HG02943 (cell line): Measurements from ENCODE around the gene NEURL3.
"Not testable (repeated sequence)": the region's sequence is repeated elsewhere in the genome, so short reads cannot be mapped to it uniquely, and the experiment has no call there.

Experiments
- ATAC-seq: cut with Tn5 transposase; IDR thresholded peaks from one replicate; pipeline ENCODE4 v1.9.1; 2021; ENCODE audit warnings: mild to moderate bottlenecking, low read depth, moderate library complexity; ENCODE audit not compliant: unreplicated experiment

The NEURL3 gene, protein sequence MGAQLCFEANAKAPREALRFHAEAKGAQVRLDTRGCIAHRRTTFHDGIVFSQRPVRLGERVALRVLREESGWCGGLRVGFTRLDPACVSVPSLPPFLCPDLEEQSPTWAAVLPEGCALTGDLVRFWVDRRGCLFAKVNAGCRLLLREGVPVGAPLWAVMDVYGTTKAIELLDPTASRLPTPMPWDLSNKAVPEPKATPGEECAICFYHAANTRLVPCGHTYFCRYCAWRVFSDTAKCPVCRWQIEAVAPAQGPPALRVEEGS

DNA sequence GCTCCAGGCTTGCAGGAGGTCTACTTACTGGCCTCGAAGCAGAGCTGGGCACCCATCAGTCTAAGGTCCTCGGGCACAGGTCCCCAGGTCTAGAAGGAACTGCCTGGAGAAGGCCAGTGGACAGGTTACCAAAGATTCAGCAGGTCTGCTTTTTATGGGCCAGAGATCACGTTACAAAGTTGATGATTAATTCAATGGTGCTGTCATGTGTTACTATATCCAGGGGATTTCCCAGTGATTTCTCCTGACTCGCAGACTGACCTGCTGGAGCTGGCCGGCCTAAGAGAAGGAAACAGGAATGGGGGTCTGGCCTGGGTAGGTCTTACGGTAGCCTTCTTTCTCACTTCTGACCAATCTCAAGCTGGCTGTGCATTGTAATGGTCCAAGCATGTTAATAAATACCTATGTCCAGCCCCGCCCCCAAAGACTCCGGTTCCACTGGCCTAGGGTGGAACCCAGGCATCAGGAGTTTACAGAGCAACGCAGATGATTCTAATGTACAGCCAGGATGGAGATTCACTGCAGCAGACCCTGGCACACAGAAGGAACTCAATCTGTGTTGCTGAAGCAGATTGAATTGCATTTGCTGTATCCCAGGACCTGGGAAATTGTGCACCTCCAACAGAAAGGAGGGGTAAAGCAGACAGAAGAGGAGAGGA, at the start of gene NEURL3:
NEURL3 (minus strand) TSS at position 127 of the 659 bp plus-strand sequence; CDS start at position 56, 71 bp downstream.
- ATAC-seq, result no peak

DNA sequence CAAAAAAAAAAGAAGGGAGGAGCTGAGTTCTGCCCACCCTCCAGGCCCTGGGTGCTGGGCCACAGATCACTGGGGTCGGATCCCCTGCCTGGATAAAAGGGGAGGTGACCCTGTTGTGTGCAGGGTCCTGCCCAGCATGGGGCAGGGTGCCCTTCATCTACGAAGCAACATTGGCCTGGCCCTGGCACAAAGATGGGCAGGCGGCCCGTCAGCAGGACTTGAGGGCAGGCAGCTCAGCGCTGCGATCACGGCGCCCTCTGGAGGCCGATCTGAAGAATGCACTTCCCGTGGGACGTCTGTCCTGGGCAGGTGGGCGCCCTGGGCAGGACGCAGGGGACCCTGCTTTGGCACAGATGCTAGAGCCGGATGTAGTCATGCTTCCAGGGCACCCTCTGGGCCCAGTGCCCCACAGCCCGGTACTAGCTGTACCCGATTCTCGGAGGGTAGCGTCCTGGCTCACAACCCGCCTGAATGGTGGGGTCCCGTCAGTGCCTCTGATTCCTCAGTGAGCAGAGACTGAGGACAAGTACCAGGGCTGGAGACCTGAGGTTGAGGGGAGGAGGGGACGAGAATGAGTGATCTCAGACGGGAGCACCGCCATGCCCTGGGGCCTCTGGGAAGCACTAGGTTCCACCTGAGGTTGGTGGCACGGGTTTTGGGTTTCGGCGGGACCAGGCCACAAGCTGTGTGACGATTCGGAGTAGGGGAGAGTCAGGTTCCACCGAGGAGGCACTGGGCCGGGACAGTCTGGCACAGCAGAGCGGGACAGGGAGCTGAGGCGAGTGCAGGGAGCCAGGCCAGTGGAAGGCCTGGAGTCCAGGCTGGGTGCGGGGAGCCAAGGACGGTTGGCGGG, 49.4 kb upstream of the NEURL3 start:
- ATAC-seq, result no peak

DNA sequence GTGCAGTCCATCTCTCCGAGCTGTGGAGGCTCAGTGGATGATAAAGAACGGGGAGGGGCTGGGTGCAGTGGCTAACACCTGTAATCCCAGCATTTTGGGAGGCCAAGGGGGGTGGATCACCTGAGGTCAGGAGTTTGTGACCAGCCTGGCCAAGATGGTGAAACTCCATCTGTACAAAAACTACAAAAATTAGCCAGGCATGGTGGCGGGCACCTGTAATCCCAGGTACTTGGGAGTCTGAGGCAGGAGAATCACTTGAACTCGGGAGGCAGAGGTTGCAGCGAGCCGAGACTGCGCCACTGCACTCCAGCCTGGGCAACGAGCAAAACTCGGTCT, 48.8 kb upstream of the NEURL3 start:
- ATAC-seq, result not testable (repeated sequence)

DNA sequence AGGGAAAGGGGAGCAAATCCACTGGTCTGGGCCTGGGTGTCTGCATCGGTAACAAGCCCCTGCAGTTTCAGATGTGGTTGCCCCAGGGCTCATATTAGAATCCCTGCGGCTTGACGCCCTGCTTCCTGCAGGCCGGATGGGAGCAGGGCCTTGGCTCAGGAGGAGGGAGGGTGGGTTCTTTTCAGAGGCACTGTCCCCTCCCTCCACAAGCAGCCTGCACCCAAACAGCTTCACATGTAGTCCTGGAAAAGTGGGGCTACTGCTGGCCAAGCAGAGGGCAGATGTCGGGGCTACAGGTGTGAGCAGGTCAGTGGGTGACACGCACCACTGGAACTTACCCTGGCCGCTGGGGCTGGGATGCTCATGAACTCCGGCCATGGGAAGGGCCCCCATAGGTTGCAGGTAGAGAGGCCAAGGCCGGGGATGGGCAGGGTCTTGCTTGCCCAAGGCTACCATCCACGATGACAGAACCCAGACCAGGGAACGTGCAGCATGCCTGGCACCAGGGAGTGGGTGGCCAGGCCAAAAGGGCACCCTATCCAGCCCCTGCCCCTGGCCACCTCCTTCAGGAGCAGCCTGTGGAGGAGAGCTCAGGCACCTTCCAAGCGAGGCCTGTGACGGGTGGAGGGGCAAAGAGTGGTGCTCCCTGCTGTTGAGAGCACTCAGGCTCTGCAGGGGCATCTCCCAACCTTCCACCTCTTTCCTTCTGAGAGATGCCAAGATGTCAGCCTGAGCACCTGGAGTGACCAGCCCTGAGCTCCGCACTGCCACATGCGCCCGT, 48.2 kb upstream of the NEURL3 start:
- no peak for ATAC-seq

DNA sequence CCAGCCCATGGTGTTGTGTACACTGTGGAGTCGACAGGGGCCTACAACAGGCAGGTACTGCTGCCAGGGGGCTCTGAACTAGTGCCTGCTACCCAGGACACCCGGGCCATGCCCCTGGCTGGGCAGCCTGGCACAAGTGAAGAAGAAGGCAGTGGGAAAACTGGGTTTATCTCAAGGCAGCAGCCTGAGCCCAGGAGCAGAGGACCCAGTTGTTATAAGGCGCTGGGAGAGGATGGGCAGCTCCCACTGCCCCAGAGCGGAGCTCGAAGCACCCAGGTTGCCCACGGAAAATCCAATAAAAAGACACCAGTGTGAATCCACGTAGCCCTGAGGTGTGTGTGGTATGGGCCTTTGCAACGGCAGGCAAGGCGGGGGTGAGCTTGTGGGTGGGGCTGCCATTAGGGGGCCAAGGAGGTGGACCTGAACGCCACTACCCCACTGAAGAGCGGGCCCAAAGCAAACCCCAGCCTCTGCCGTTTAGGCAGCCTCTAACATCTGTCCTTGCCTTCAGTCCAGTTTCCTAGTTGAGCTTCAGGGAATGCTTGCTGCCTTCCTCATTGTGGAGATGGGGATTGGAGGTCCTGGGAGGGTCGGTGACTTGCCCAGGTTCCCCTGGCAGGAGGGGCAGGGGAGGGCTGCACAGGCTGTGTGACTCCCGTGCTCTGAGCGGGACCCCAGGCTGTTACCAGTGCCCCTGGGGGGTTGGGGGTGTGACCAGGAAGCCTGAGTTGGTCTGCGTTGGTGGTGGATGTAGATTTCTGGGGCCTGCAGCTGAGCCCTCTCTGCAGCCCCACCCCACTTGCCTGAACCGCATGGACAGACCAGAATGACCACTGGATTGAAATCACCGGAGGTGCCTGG, 47.4 kb upstream of the NEURL3 start:
- no peak for ATAC-seq

DNA sequence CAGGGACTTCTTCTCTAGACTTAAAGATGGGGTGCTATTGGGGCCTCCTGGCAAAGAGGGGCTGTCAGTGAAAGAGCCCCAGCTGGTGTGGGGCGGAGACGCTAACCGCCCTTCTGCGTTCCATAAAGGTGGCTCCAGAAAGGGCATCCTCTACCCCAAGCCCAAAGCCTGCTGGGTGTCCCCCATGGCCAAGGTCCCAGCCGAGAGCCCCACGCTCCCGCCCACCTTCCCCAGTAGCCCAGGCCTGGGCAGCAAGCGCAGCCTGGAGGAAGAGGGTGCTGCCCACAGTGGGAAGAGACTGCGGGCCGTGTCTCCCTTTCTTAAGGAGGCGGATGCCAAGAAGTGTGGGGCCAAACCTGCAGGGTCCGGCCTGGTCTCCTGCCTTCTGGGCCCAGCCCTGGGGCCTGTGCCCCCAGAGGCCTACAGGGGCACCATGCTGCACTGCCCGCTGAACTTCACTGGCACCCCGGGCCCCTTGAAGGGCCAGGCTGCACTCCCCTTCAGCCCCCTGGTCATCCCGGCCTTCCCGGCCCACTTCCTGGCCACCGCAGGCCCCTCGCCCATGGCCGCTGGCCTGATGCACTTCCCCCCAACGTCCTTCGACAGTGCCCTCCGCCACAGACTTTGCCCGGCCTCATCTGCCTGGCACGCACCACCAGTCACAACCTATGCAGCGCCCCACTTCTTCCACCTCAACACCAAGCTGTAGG, 46.6 kb upstream of the NEURL3 start:
- no peak for ATAC-seq

DNA sequence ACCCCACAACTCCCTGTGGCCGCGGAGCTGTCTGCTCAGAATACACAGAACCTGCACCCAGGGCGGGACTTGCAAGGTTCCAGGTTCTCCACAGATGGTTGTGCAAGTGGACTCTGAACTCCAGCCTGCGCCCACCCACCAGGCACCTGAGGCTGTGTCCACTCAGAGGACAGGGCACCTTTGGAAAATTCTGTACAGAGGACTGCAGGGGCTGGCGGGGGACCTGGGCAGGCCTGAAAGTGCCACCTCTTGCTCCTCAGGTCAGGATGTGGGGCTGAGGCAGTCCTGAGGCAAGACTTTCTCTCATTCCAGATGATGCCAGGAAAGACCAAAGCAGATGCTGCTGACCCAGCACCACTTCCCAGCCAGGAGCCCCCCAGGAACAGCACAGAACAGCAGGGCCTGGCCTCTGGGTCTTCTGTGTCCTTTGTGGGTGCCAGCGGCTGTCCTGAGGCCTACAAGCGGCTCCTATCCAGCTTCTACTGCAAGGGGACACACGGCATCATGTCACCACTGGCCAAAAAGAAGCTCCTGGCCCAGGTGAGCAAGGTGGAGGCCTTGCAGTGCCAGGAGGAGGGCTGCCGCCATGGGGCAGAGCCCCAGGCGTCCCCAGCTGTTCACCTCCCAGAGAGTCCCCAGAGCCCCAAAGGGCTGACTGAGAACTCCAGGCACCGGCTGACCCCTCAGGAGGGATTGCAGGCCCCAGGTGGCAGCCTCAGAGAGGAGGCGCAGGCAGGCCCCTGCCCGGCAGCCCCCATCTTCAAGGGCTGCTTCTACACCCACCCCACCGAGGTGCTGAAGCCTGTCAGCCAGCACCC, 45.8 kb upstream of the NEURL3 start:
- ATAC-seq, result no peak

DNA sequence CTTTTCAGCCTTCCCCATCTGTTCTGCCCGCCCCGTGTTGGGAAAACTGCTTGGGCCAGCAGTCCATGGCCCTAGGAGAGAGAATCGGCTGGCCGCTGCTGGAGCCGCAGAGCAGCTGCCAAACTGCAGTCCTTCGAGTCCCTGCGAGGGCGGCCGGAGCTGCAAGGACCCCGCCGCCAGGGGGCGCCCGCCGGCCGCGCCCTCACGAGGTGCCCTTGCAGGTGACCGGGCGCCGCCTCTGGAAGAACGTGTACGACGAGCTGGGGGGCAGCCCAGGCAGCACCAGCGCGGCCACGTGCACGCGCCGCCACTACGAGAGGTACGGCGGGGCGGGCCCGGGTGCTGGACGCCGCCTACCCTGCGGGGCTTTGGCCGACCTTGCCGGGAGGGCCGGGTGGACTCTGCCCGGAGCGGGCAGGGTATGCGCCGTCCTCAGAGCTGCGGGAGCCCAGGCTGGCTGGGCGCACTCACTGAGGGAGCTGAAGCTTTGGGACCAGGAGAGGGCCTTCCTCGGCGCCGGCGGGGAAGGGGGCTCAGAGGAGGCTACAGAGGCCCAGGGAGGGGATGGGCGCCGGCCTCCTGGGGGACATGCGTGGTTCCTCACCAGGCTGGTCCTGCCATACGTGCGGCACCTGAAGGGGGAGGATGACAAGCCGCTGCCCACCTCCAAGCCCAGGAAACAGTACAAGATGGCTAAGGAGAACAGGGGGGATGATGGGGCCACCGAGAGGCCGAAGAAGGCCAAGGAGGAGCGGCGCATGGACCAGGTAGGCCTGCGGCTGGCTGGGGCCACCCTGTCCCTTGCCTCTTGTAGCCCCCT, 45.0 kb upstream of the NEURL3 start:
- no peak for ATAC-seq

DNA sequence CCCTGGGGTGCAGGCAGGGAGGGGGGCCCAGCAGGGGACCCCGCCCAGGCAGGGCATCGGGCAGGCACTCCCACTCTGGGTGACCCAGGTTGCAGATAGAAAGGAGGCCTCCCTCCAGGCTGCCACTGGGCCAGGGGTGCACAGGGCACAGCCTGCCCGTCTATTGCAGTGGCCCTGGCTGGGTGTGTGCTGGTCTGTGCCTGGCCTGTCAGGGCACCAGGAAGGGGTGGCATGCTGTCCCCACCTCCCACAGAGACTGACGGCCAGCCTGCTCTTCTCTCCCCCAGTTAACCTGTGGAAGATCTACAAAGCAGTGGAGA, 44.3 kb upstream of the NEURL3 start:
- ATAC-seq, result no peak

DNA sequence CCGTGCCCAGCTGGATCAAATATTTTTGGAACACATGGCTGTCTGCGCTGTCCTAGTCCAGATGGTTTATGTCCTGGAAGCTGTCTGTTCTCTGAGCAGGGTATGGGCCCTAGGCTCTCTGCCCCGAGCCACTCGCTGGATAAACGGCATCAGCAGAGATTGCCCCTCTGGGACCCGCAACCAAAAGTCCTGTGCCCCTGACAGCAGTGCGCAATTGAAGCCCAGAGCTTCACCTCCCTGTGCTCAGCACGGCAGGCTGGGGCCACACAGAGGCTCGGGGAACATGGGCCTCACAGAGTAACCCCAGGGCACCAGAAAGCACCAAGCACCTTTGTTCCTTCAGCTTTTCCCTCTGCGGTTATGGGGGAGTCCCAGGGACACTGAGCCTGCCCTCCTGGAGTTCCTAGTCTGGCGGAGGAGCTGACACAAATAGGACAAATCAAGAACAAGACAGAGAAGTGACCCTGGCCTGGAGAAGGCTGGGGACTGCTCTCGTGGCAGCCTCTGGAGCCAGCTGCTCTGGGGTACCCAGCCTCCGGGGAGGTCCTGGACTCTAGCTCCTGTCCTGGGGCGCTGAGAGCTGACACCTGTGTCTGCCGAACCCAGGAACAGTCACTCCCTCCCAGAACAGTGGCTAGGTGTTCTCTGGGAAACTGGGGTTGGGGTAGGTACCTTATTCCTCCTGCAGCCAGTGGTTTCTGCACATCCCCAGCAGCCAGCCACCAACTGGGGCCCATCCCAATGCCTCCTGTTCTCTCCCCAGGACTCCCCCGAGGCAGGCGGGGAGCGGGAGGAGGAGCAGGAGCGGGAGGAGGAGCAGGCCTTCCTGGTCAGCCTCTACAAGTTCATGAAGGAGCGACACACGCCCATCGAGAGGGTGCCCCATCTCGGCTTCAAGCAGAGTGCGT, 43.7 kb upstream of the NEURL3 start:
- no peak for ATAC-seq

DNA sequence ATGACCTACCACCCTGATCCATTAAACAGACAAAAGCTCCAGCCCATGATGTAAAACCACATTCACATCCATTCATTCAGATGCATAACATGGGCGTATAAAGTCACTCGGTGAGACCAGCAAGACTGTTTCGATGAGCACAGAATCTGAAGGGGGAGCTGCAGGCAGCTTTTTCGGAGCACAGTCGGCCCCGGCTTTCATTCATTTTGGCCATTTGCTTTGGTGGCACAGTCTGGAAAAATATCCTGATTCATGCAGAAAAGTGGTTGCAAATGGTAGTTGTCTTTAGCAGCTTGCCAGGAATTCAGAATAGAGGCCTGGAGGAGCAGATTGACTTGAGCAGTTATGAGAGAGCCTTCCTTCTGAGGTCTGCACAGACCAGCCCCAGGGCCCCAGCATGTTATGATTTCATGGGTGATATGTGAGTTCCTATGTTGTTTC, 42.6 kb upstream of the NEURL3 start:
- no peak for ATAC-seq

DNA sequence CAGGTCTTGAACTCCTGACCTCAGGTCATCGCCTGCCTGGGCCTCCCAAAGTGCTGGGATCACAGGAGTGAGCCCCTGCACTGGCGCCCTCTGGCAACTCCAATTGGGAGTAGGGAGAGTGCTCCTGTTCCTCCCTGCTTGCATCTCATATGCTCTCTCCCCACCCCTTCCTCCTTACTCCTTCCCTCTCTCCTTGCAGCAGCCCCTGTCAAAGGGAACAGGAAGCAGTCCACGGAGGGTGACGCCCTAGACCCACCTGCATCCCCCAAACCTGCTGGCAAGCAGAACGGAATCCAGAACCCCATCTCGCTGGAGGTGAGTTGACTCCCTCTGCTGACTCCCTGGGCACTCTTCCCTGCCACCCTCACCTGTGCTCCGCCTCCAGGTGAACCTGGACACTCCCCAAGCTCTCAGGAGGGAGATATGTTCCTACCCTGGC, 42.1 kb upstream of the NEURL3 start:
- no peak for ATAC-seq

DNA sequence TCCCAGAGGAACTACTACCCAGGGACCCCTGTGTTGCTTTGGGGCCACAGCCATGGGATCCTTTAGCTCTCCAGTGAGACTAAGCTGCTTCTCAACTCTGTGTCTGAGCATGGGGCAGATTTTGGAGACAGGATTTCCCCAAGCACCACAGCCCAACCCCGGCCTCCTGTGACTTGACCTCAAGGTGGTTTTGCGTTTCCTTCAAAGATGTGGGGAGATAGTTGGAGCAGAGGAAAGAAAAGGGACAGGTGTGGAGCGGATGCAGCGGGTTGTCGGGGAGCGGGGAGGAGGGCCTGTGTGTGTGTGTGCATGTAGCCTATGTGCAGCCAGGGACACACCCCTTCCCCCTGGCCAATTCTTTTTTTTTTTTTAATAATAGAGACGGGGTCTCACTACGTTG, 41.6 kb upstream of the NEURL3 start:
- no peak for ATAC-seq

DNA sequence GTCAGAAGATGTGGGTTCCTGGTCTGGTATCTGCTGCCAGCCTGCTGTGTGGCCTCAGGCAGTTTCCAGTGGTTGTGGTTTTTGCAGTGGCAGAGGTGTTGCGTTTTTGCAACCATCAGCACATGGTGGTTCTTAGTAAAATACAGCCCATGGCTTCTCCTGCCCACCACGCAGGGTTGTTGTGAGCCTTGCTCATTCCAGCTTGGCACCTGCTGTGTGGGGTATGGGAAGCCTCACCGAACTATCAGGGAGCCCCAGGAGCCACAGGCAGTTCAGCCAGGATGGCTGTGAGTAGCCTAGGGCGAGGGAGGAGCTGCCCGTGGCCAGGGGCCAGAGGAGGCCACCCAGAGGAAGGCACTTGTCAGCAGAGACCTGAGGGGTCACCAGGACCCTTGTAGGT, 41.2 kb upstream of the NEURL3 start:
- no peak for ATAC-seq

DNA sequence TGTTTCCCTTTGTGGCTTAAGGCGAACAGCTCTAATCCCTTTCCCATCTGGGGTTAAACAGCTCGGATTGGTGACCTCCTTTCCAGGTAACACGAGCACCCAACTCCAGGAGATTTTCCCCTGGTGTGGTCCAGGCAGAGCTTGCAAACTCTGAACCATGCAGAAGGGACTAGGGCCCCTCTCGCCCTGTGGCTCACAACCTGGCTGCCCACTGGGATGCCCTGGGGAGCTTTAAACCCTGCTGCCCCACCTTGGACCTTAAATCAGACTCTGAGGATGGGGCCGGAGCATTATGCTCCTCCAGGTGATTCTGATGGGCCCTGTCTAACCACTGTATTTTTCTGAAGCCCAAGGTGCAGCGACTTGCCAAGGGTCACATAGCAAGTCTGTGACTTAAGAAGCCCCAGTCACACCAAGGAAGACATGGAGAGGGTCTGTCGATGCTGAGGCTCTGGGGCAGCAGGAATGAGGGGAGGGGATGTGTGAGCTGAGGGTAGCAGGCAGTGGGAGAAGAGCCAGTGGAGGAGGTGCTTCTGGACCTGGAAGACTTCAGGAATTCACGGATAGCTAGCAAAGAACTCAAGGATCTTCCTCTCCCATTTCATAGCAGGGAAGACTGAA, 37.3 kb upstream of the NEURL3 start:
- ATAC-seq, result no peak
